MCF 10A (cell line): ENCODE data around the gene WDFY4. TPM values are rescaled to one million over a fixed set of nuclear protein-coding genes. Genes with fewer than 3 reads are reported as not detected.

Experiments
- BruUV-seq: library from RNA; stranded (reverse); fragments of 400-500 nt; replicated peaks from 2 replicates; lab custom pipeline; 2021; lab: Mats Ljungman, UMichigan
- CTCF ChIA-PET: fragments of 300-600 bp; sonication (Branson Sonifier 250); formaldehyde crosslinking; extraction: SDS; loops from one replicate; lab custom pipeline; 2021; ENCODE audit warnings: antibody characterized with exemption, inconsistent platforms; lab: Yijun Ruan, JAX
- POLR2A ChIA-PET: fragments of 300-600, 350-650 bp; sonication (Branson Sonifier 250); formaldehyde crosslinking; extraction: SDS; loops from one replicate; lab custom pipeline; 2020; ENCODE audit warnings: antibody characterized with exemption, inconsistent platforms; lab: Yijun Ruan, JAX
- DNase-seq: peaks from one replicate; pipeline ENCODE4 v3.0.0-alpha.2; 2018; ENCODE audit not compliant: unreplicated experiment
- H3K27ac Mint-ChIP-seq: one replicate; pipeline ENCODE4 v1.8.0; 2022; ENCODE audit warnings: mild to moderate bottlenecking, low read depth, mixed read lengths; ENCODE audit not compliant: unreplicated experiment
- H3K27me3 Mint-ChIP-seq: one replicate; pipeline ENCODE4 v1.8.0; 2022; ENCODE audit warnings: mixed read lengths; ENCODE audit not compliant: insufficient read depth, unreplicated experiment
- H3K36me3 Mint-ChIP-seq: one replicate; pipeline ENCODE4 v1.8.0; 2022; ENCODE audit warnings: mild to moderate bottlenecking, moderate library complexity, mixed read lengths; ENCODE audit not compliant: insufficient read depth, unreplicated experiment
- H3K4me1 Mint-ChIP-seq: one replicate; pipeline ENCODE4 v1.8.0; 2022; ENCODE audit warnings: mixed read lengths; ENCODE audit not compliant: insufficient read depth, unreplicated experiment
- H3K4me3 Mint-ChIP-seq: one replicate; pipeline ENCODE4 v1.8.0; 2022; ENCODE audit warnings: mild to moderate bottlenecking, moderate library complexity, mixed read lengths; ENCODE audit not compliant: unreplicated experiment
- H3K9me3 Mint-ChIP-seq: one replicate; pipeline ENCODE4 v1.8.0; 2022; ENCODE audit warnings: mixed read lengths; ENCODE audit not compliant: unreplicated experiment
- CTCF ChIP-seq: fragments of 200-600 bp; IDR thresholded peaks from one replicate; pipeline ENCODE4 v1.8.0; 2022; ENCODE audit warnings: antibody characterized with exemption, mild to moderate bottlenecking; ENCODE audit not compliant: unreplicated experiment
- intact Hi-C: fragments of 100-400 bp; cut with micrococcal nuclease; formaldehyde crosslinking; loops from 2 replicates; pipeline ENCODE4 v1.14.1; 2022
- total RNA-seq: library from RNA; stranded (reverse); gene quantifications from 2 replicates; pipeline ENCODE4 v1.2.3, GENCODE V29; 2022

Gene WDFY4
- total RNA-seq, 1 experiment from 2014 or later, result not detected

- DNase-seq, result no peak
- H3K4me1 Mint-ChIP-seq, result peaks cover 5% of the 10 kb centered on the region
- no TSS peak for BruUV-seq
- H3K27ac Mint-ChIP-seq, result no peak overlapping the region
- peaks cover 42% of the 10 kb centered on the region for H3K27me3 Mint-ChIP-seq
- no peaks in the 10 kb centered on the region for H3K36me3 Mint-ChIP-seq
- intact Hi-C loops, result no loop called here
- POLR2A ChIA-PET, result no interaction called here
- CTCF ChIA-PET, result interaction anchor here (0.7 kb wide), 1 partner anchor 151 kb away, joined by 3 read pairs; no protein-coding TSS in a partner anchor
- no peaks in the 10 kb centered on the region for H3K9me3 Mint-ChIP-seq
- H3K4me3 Mint-ChIP-seq, result no peak overlapping the region
- TF ChIP-seq CTCF, result no peak
These were observed 325.6 kb downstream of the WDFY4 start for GRCh38 chr10:49010295-49010694.

GRCh38 chr10:49010865-49011264, 326.2 kb downstream of the WDFY4 start:
- Mint-ChIP-seq H3K9me3 (no peaks in the 10 kb centered on the region), H3K4me3 (no peak overlapping the region), H3K27me3 (peaks cover 42% of the 10 kb centered on the region), H3K36me3 (no peaks in the 10 kb centered on the region), H3K27ac (no peak overlapping the region), H3K4me1 (peaks cover 5% of the 10 kb centered on the region)
- no TSS peak for BruUV-seq
- ChIA-PET CTCF (interaction anchor here (0.7 kb wide), 1 partner anchor 151 kb away, joined by 3 read pairs; no protein-coding TSS in a partner anchor), POLR2A (no interaction called here)
- TF ChIP-seq CTCF, result no peak
- intact Hi-C loops, result no loop called here
- DNase-seq, result no peak

- no peak for DNase-seq
- H3K9me3 Mint-ChIP-seq, result no peaks in the 10 kb centered on the region
- CTCF ChIA-PET, result interaction anchor here (0.6 to 1.0 kb wide), 2 partner anchors 34 to 399 kb away, joined by 3 read pairs; no protein-coding TSS in a partner anchor
- no peaks in the 10 kb centered on the region for H3K36me3 Mint-ChIP-seq
- H3K4me1 Mint-ChIP-seq, result peaks cover 5% of the 10 kb centered on the region
- TF ChIP-seq CTCF, result no peak
- no peak overlapping the region for H3K27ac Mint-ChIP-seq
- no peak overlapping the region for H3K4me3 Mint-ChIP-seq
- POLR2A ChIA-PET, result no interaction called here
- BruUV-seq, result no TSS peak
- intact Hi-C loops, result no loop called here
- peaks cover 42% of the 10 kb centered on the region for H3K27me3 Mint-ChIP-seq
These were observed 327.1 kb downstream of the WDFY4 start for GRCh38 chr10:49011756-49012155.

- Mint-ChIP-seq H3K27me3 (peaks cover 42% of the 10 kb centered on the region), H3K9me3 (no peaks in the 10 kb centered on the region), H3K4me1 (peaks cover 5% of the 10 kb centered on the region), H3K36me3 (no peaks in the 10 kb centered on the region), H3K27ac (no peak overlapping the region), H3K4me3 (no peak overlapping the region)
- DNase-seq, result no peak
- ChIA-PET POLR2A (no interaction called here), CTCF (interaction anchor here (0.6 kb wide), 1 partner anchor 399 kb away, joined by 3 read pairs; no protein-coding TSS in a partner anchor)
- no TSS peak for BruUV-seq
- intact Hi-C loops, result no loop called here
- no peak for TF ChIP-seq CTCF
These were observed 327.9 kb downstream of the WDFY4 start for GRCh38 chr10:49012603-49013002.
